ENCODE data around the gene PRSS50.

The PRSS50 gene

DNA sequence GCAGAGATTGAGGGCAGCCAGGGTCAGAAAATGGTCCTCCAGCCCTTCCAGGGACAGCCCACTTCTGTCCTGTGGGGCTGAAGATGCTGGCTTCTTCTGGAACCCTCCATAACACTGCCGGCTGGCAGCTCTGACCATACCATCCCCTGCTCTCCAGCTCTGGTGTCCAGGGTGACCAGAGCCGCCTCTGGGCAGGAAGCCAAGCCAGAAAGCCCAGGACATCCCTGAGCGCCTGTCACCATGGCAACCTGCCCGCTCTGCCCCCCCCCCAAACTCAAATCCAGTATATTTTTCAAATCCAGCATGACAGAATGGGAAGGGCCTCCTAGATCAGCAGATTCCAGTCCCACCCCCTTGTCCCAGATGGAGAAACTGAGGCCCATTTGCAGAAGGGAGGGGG is 16.9 kb downstream of the PRSS50 start:
- Histone ChIP-seq H3K27ac (ENCODE audit: low read depth in 2 of 2, low read length in 2 of 2) (no peak overlapping the region), H3K9me3 (ENCODE audit: control insufficient read depth in 2 of 2, low read length in 2 of 2) (no peaks in the 10 kb centered on the region), H3K9ac (ENCODE audit: low read depth in 1 of 2, low read length in 2 of 2) (no peak overlapping the region), H3K36me3 (ENCODE audit: control insufficient read depth in 2 of 2, insufficient read depth in 2 of 2, low read length in 2 of 2) (no peaks in the 10 kb centered on the region), H3K4me1 (ENCODE audit: control insufficient read depth in 2 of 2, insufficient read depth in 2 of 2, low read length in 2 of 2) (peaks cover 2 to 5% of the 10 kb centered on the region in 2 donors), H3K4me3 (ENCODE audit: low read length in 2 of 2) (no peak overlapping the region), H3K27me3 (ENCODE audit: control insufficient read depth in 2 of 2, insufficient read depth in 2 of 2, low read length in 2 of 2) (peaks cover 5 to 12% of the 10 kb centered on the region in 2 donors)

DNA sequence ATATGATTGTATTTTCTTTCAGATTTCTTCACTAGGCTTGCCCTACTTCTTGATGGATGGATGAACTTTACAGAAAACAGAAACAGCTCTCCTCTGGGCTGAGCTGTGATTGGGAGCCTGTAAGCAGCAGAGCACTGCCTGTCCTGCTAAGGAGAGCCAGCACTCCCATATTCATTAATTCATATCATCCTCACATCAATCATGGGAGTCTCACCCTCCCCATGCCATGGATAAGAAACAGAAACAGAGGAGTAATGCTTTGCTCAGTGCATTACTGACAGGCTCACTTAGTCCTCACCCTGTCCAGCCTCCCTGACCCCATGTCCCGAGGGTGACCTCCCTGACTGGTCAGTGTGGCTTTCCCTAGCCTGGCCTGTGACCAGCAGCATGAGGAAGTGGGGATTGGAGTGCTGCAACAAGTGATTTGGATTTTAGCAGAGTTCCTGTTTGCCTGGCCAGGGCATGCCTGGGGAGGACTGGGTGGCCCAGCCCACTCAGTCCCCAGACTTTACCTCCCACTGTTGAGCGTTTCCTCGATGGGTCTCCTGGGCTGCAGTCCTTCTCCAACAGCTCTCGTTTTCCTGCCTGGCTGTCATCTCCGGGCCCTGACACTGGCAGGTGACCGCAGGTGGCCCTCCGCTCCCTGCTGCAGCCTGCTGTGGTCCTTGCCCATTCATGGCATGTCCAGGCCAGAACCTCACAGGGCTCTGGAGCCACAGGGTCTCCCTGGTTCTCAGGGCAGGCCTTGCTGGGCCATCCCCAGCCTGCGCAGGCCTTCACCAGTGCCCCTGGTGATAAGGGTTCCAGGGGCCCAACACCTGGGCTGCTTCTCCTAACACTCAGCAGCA is 17.8 kb downstream of the PRSS50 start:
- no peak overlapping the region for H3K9ac ChIP-seq (ENCODE audit: low read depth in 1 of 2, low read length in 2 of 2)
- no peaks in the 10 kb centered on the region for H3K9me3 ChIP-seq (ENCODE audit: control insufficient read depth in 2 of 2, low read length in 2 of 2)
- H3K4me3 ChIP-seq (ENCODE audit: low read length in 2 of 2): no peak overlapping the region
- H3K27me3 ChIP-seq (ENCODE audit: control insufficient read depth in 2 of 2, insufficient read depth in 2 of 2, low read length in 2 of 2): peaks cover 5 to 12% of the 10 kb centered on the region in 2 donors
- no peak overlapping the region for H3K27ac ChIP-seq (ENCODE audit: low read depth in 2 of 2, low read length in 2 of 2)
- H3K36me3 ChIP-seq (ENCODE audit: control insufficient read depth in 2 of 2, insufficient read depth in 2 of 2, low read length in 2 of 2): no peaks in the 10 kb centered on the region
- H3K4me1 ChIP-seq (ENCODE audit: control insufficient read depth in 2 of 2, insufficient read depth in 2 of 2, low read length in 2 of 2): peaks cover 11% of the 10 kb centered on the region in 2 donors

DNA sequence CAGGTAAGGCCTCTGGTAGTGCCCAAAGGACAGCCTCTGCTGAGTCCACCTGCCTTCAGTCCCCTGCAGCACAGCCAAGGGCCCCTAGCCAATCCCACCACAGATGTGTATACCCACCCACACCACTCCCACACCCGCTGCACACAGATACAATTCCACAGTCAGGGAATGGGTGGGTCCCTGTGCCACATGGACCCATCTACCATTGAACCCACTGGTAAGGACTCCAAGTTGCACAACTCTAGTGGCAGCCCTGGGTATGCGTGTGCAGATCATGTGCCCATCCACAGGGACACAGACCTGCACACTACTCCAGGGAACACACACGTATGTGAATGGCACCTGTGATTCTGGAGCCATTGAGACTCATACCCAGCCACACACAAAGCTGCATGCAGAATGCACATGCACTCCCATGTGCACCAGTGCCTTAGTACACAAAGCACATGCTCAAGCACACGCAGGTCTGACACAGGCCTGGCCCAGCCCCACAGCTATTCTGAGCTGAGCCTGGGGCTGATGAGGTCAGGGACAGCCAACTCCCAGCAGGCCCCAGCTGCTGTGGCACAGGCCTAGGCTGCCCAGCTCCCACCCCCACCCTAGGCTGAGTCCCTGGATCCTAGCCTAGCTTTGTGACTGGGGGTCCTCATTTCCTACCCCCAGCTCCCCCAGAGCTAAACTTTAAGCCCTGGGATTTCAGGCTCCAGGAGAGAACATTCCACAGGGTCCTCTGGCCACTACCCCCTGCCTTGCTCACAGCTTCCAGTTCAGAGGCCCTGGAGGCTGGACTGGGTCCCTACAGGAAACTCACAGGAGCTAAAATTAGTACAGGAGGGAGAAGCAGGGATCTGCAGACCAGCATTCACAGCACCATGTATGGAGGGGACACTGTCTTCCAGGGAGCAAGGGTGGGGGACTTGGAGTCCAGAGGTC is 21.4 kb downstream of the PRSS50 start:
- Histone ChIP-seq H3K9me3 (ENCODE audit: control insufficient read depth in 2 of 2, low read length in 2 of 2) (no peaks in the 10 kb centered on the region), H3K27ac (ENCODE audit: low read depth in 2 of 2, low read length in 2 of 2) (peak overlapping the region; percentile 52 to 59), H3K36me3 (ENCODE audit: control insufficient read depth in 2 of 2, insufficient read depth in 2 of 2, low read length in 2 of 2) (no peaks in the 10 kb centered on the region), H3K9ac (ENCODE audit: low read depth in 1 of 2, low read length in 2 of 2) (peak overlapping the region in 1 of 2 donors; percentile 2), H3K4me3 (ENCODE audit: low read length in 2 of 2) (no peak overlapping the region), H3K27me3 (ENCODE audit: control insufficient read depth in 2 of 2, insufficient read depth in 2 of 2, low read length in 2 of 2) (peaks cover 0 to 3% of the 10 kb centered on the region in 2 donors), H3K4me1 (ENCODE audit: control insufficient read depth in 2 of 2, insufficient read depth in 2 of 2, low read length in 2 of 2) (peaks cover 27 to 28% of the 10 kb centered on the region in 2 donors)

DNA sequence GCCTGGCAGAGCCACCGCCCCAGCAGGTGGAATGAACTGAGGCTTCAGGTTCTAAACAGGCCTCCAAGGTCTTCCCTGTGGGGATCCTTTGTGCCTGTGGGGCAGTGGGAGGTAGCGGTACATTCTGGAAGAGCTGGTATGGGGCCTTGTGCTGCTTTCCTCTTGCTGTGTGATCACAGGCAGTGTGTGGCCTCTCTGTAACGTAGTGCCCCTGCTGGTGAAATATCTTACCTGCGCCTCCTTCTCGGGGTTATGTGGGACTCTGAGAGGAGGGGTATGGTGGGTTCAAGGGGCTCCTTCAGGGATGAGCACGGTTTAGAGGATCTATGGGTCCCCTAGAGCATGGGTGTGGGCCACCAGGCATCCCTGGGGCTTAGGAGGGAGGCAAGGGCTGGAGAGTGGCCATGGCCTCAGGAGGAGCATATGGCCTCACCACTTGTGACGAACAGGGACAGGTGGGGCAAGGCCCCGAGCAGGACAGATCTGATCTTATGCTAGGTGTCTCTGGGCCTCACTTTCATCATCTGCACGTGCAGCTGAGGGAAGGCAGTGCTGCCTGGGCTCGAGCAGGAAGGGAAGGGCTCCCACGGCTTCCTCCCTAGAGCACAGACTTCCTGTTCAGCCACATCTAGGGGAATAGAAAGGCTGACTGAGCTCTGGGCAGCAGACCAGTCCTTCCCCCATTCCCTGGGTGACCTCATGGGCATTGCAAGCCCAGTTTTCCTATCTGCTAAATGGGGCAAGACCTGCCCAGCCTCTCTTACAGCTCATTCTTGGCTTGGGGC is 22.3 kb downstream of the PRSS50 start:
- H3K4me1 ChIP-seq (ENCODE audit: control insufficient read depth in 2 of 2, insufficient read depth in 2 of 2, low read length in 2 of 2): peaks cover 35 to 36% of the 10 kb centered on the region in 2 donors

DNA sequence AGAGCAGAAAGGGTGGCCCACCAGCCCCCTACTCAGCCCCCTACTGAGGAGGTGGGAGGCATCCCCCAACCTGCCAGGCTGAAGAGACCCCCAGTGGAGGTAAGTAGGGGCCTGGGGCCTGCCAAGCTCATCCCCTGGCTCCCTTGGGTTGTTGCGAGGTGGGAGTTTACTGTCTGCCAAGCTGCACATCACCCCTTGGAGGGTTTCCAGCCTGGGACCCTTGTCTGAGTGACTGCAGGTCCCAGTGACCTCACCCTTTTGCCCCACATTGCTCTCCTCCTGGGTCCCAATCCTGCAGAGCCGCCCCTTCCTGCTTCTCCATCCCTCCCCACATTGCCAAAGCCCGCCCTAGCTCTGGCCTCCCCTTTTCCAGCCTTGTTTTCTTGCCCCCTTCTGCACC is 23.1 kb downstream of the PRSS50 start:
- Histone ChIP-seq H3K4me3 (ENCODE audit: low read length in 2 of 2) (no peak overlapping the region), H3K27me3 (ENCODE audit: control insufficient read depth in 2 of 2, insufficient read depth in 2 of 2, low read length in 2 of 2) (no peaks in the 10 kb centered on the region), H3K36me3 (ENCODE audit: control insufficient read depth in 2 of 2, insufficient read depth in 2 of 2, low read length in 2 of 2) (no peaks in the 10 kb centered on the region), H3K4me1 (ENCODE audit: control insufficient read depth in 2 of 2, insufficient read depth in 2 of 2, low read length in 2 of 2) (peaks cover 36 to 38% of the 10 kb centered on the region in 2 donors), H3K27ac (ENCODE audit: low read depth in 2 of 2, low read length in 2 of 2) (no peak overlapping the region), H3K9me3 (ENCODE audit: control insufficient read depth in 2 of 2, low read length in 2 of 2) (no peaks in the 10 kb centered on the region), H3K9ac (ENCODE audit: low read depth in 1 of 2, low read length in 2 of 2) (no peak overlapping the region)

More for the DNA sequence above, 22.3 kb downstream of the PRSS50 start:
- Histone ChIP-seq H3K9me3 (ENCODE audit: control insufficient read depth in 2 of 2, low read length in 2 of 2) (no peaks in the 10 kb centered on the region), H3K9ac (ENCODE audit: low read depth in 1 of 2, low read length in 2 of 2) (no peak overlapping the region), H3K36me3 (ENCODE audit: control insufficient read depth in 2 of 2, insufficient read depth in 2 of 2, low read length in 2 of 2) (no peaks in the 10 kb centered on the region), H3K27ac (ENCODE audit: low read depth in 2 of 2, low read length in 2 of 2) (peak overlapping the region; percentile 52 to 59), H3K4me3 (ENCODE audit: low read length in 2 of 2) (no peak overlapping the region), H3K27me3 (ENCODE audit: control insufficient read depth in 2 of 2, insufficient read depth in 2 of 2, low read length in 2 of 2) (no peaks in the 10 kb centered on the region)

DNA sequence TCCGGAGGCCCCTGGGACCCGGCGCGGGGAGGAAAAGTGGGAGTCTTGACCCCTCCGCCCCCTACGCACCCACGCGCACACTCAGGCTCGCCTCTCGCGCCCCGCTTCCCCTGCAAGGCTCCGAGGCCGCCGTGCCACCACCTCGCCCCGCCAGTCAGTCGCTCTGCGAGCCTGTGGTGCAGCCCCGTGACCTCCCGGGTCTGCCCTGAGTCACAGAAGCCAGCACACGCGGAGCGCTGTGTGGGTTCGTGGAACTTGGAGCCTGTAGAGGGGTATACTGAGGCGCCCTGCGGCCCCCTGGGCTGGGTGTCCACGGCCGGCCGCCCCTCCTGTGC is 23.8 kb downstream of the PRSS50 start:
- peaks cover 0 to 2% of the 10 kb centered on the region in 2 donors for H3K36me3 ChIP-seq (ENCODE audit: control insufficient read depth in 2 of 2, insufficient read depth in 2 of 2, low read length in 2 of 2)
- H3K4me1 ChIP-seq (ENCODE audit: control insufficient read depth in 2 of 2, insufficient read depth in 2 of 2, low read length in 2 of 2): peaks cover 36 to 38% of the 10 kb centered on the region in 2 donors
- H3K27me3 ChIP-seq (ENCODE audit: control insufficient read depth in 2 of 2, insufficient read depth in 2 of 2, low read length in 2 of 2): no peaks in the 10 kb centered on the region
- H3K27ac ChIP-seq (ENCODE audit: low read depth in 2 of 2, low read length in 2 of 2): peak overlapping the region; percentile 18 to 52
- H3K4me3 ChIP-seq (ENCODE audit: low read length in 2 of 2): peak overlapping the region; percentile 56
- peak overlapping the region; percentile 14 to 67 for H3K9ac ChIP-seq (ENCODE audit: low read depth in 1 of 2, low read length in 2 of 2)
- H3K9me3 ChIP-seq (ENCODE audit: control insufficient read depth in 2 of 2, low read length in 2 of 2): no peaks in the 10 kb centered on the region

DNA sequence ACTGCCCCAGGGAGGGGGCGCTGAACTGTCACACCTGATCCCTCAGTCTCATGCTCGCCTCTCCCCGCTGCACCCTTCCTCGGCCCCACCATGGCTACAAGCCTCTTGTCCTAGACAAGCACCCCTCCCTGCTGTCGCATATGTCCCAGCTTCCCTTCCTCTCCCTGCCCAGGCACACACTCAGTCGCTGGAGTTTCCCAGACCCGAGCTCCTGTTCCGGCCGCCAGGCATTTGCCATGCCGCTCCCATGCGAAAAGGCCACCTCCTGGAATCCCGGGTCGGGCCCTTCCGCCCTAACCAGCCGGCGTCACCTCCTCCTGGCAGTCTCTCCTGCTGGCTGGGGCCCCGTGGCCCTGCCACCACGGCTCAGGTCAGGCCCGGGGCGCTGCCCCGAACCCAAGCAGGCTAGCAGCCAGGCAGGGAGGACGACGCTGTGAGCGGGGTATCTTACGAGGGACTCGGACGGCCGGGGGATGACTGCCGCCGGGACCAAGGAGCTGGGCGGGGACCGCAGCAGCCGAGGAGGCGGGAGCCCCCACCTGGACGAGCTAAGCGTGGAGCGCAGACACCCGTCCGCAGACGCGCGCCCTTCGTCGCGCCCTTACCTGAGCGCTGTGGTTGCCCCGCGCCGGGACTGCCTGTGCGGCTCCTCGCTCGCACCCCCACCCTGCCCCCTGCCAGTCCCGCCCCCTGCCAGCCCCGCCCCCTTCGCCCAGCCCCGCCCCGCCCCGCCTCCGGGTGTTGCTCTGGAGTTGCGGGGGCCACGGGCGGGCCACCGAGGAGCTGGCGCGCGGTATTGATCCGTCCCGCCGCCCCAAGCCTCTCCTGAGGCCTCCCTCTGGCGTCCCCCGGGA is 24.4 kb downstream of the PRSS50 start, which contains the start of gene ALS2CL:
TSS of gene ALS2CL (minus strand) at position 642 of the 854 bp plus-strand sequence. CDS start 4,239 bp downstream, outside the sequence.
- peak within 1 kb of the TSS; percentile 91 to 94 for H3K9ac ChIP-seq (ENCODE audit: low read depth in 1 of 2, low read length in 2 of 2)
- peak within 1 kb of the TSS; percentile 80 to 90 for H3K4me3 ChIP-seq (ENCODE audit: low read length in 2 of 2)
- H3K9me3 ChIP-seq (ENCODE audit: control insufficient read depth in 2 of 2, low read length in 2 of 2): no peaks in the 10 kb centered on the region
- peak within 1 kb of the TSS; percentile 88 to 93 for H3K27ac ChIP-seq (ENCODE audit: low read depth in 2 of 2, low read length in 2 of 2)
- no peaks in the 10 kb centered on the region for H3K27me3 ChIP-seq (ENCODE audit: control insufficient read depth in 2 of 2, insufficient read depth in 2 of 2, low read length in 2 of 2)
- peaks cover 2 to 3% of the 10 kb centered on the region in 2 donors for H3K36me3 ChIP-seq (ENCODE audit: control insufficient read depth in 2 of 2, insufficient read depth in 2 of 2, low read length in 2 of 2)
- H3K4me1 ChIP-seq (ENCODE audit: control insufficient read depth in 2 of 2, insufficient read depth in 2 of 2, low read length in 2 of 2): peaks cover 36 to 38% of the 10 kb centered on the region in 2 donors

DNA sequence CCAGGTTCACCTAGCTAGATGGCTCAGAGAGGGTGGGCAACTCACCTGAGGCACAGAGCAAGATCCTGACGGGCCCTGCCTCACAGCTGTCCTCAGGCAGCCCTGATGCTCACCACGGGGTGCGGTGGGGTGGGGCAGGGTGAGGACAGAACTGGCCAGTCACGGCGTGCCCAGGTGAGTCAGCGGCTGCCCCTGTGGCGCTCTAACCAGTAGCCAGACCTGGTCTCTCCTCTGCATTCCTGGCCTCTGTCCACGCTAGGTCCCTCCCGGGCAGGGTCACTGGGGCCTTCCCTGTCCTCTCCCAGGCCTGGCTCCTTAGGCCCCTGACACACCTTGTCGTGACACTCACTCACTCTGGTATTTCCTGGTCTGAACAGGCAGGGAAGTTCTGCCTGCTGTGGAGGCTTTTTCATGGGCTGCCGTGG is 25.1 kb downstream of the PRSS50 start:
- peaks cover 2 to 10% of the 10 kb centered on the region in 2 donors for H3K36me3 ChIP-seq (ENCODE audit: control insufficient read depth in 2 of 2, insufficient read depth in 2 of 2, low read length in 2 of 2)
- H3K9me3 ChIP-seq (ENCODE audit: control insufficient read depth in 2 of 2, low read length in 2 of 2): no peaks in the 10 kb centered on the region
- H3K27ac ChIP-seq (ENCODE audit: low read depth in 2 of 2, low read length in 2 of 2): peak overlapping the region; percentile 88 to 93

DNA sequence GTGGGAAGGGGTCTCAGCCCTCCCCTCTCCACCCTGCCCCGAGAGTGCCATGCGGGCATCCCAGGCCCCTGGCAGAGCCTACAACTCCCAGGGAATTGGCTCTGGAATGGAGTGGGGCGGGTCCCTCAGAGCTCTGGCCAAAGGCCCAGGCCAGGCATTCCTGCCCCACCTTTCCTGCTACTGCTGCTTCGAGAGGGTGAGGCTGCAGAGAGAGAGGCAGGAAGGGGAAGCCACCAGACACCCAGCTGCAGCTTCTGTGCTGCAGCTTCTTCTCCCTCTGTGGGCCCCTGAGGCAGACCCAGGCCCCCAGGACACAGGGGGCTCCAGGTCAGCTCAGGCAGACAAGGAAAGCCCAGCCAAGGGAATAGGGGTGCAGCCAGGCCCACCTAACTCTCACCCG is 26.9 kb downstream of the PRSS50 start:
- peak overlapping the region; percentile 61 to 68 for H3K27ac ChIP-seq (ENCODE audit: low read depth in 2 of 2, low read length in 2 of 2)
- no peaks in the 10 kb centered on the region for H3K9me3 ChIP-seq (ENCODE audit: control insufficient read depth in 2 of 2, low read length in 2 of 2)
- H3K9ac ChIP-seq (ENCODE audit: low read depth in 1 of 2, low read length in 2 of 2): peak overlapping the region in 1 of 2 donors; percentile 48
- H3K4me3 ChIP-seq (ENCODE audit: low read length in 2 of 2): peak overlapping the region in 1 of 2 donors; percentile 20
- no peaks in the 10 kb centered on the region for H3K27me3 ChIP-seq (ENCODE audit: control insufficient read depth in 2 of 2, insufficient read depth in 2 of 2, low read length in 2 of 2)
- peaks cover 4 to 23% of the 10 kb centered on the region in 2 donors for H3K36me3 ChIP-seq (ENCODE audit: control insufficient read depth in 2 of 2, insufficient read depth in 2 of 2, low read length in 2 of 2)
- H3K4me1 ChIP-seq (ENCODE audit: control insufficient read depth in 2 of 2, insufficient read depth in 2 of 2, low read length in 2 of 2): peaks cover 33 to 34% of the 10 kb centered on the region in 2 donors

More for the DNA sequence above, 25.1 kb downstream of the PRSS50 start:
- peak overlapping the region; percentile 80 to 90 for H3K4me3 ChIP-seq (ENCODE audit: low read length in 2 of 2)
- peaks cover 36 to 38% of the 10 kb centered on the region in 2 donors for H3K4me1 ChIP-seq (ENCODE audit: control insufficient read depth in 2 of 2, insufficient read depth in 2 of 2, low read length in 2 of 2)
- no peaks in the 10 kb centered on the region for H3K27me3 ChIP-seq (ENCODE audit: control insufficient read depth in 2 of 2, insufficient read depth in 2 of 2, low read length in 2 of 2)
- peak overlapping the region; percentile 91 to 94 for H3K9ac ChIP-seq (ENCODE audit: low read depth in 1 of 2, low read length in 2 of 2)

Measured in mucosa of rectum (tissue), 2 donors.